ENCODE results near the gene EMP2.

DNA sequence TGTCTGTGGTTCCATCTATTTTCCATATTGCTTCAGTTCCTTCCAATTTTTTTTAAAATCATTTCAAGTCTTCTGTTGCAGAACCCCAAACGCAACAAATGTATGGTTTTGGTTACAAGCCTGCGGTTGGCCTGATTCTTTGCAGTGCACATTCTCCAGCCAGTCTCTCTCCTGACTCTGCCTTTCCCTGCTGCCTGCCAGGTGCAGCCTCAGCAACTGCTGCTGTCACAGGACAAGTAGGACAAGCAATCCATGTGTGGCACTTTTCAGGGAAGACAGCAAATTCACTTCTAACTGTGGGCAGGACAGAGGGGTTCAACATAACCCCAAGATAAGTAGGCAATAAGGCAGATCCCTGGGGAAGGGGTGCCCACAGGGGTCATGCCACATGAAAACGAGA is 24.2 kb downstream of the EMP2 start:
- TF ChIP-seq, protein P1, sequence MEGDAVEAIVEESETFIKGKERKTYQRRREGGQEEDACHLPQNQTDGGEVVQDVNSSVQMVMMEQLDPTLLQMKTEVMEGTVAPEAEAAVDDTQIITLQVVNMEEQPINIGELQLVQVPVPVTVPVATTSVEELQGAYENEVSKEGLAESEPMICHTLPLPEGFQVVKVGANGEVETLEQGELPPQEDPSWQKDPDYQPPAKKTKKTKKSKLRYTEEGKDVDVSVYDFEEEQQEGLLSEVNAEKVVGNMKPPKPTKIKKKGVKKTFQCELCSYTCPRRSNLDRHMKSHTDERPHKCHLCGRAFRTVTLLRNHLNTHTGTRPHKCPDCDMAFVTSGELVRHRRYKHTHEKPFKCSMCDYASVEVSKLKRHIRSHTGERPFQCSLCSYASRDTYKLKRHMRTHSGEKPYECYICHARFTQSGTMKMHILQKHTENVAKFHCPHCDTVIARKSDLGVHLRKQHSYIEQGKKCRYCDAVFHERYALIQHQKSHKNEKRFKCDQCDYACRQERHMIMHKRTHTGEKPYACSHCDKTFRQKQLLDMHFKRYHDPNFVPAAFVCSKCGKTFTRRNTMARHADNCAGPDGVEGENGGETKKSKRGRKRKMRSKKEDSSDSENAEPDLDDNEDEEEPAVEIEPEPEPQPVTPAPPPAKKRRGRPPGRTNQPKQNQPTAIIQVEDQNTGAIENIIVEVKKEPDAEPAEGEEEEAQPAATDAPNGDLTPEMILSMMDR (IDR thresholded peaks at IDR 0.05 in 4 of 5, conservative IDR thresholded peaks at IDR 0.05 in 1 of 5), result no peak
- no peak for TF ChIP-seq POLR2A (IDR thresholded peaks at IDR 0.05)
